ENCODE results near the gene PSD4.

DNA sequence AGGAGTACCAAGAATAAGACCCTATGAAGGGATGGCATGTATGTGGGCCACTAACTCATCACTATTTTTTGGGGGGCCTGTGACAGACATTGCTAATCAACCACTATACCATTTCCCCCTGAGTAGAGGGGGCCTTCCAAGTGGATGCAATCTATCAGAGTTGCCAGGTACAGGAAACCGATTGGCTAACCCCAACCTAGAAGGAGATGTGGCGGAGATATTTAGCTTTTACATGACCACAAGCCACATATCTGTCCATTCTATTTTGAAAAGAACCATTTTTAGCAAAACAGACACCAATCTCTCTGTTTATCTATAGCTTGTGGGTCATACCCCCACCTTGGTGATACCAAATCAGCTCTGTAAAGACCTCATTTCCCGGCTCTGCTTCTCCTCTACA lies 53.9 kb downstream of the PSD4 start:
- TF ChIP-seq POLR2A (IDR thresholded peaks at IDR 0.05): no peak
- TF ChIP-seq, protein P1, sequence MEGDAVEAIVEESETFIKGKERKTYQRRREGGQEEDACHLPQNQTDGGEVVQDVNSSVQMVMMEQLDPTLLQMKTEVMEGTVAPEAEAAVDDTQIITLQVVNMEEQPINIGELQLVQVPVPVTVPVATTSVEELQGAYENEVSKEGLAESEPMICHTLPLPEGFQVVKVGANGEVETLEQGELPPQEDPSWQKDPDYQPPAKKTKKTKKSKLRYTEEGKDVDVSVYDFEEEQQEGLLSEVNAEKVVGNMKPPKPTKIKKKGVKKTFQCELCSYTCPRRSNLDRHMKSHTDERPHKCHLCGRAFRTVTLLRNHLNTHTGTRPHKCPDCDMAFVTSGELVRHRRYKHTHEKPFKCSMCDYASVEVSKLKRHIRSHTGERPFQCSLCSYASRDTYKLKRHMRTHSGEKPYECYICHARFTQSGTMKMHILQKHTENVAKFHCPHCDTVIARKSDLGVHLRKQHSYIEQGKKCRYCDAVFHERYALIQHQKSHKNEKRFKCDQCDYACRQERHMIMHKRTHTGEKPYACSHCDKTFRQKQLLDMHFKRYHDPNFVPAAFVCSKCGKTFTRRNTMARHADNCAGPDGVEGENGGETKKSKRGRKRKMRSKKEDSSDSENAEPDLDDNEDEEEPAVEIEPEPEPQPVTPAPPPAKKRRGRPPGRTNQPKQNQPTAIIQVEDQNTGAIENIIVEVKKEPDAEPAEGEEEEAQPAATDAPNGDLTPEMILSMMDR (IDR thresholded peaks at IDR 0.05): no peak

Data from adrenal gland (tissue), 5 donors.